ENCODE data around the gene STK39.

Gene STK39

DNA sequence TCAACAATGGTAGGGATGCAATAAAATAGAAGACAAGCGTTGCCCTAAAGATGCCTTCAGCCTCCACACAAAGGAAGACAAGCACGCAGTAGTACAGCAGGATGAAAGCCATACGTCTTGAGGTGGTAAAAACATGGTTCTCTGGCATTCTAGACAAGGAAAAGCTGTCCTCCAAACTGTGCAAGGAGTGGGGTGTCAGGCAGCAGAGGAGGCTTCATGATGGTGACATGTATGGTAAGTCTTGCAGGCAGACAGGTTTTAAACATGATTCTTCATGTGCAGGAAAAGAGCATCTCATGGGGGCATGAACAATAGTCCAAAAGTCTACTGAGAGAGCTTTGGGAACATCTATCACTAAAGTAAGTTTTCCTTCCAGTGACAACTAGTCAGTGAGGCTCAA is 241.8 kb downstream of the STK39 start:
- no peak for DNase-seq (ENCODE audit: low read depth in 3 of 3)

DNA sequence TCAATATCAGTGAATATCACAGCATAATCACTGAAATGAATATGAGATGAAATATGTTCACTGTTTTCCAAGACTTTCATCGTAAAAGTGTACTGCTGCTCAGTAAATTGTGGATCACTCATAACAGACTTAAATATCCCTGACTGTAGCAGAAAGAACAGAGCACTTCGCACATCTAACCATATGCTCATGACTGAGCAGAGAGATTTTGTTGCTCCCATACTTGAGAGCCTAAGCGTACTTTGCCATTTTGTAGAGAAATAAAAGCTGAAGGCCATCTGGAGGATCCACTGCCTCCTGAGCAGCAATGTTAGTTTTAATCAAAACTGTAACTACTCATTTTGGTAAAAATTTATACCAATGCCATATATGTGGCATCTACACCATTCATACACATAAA is 243.5 kb downstream of the STK39 start:
- DNase-seq (ENCODE audit: low read depth in 3 of 3): no peak

DNA sequence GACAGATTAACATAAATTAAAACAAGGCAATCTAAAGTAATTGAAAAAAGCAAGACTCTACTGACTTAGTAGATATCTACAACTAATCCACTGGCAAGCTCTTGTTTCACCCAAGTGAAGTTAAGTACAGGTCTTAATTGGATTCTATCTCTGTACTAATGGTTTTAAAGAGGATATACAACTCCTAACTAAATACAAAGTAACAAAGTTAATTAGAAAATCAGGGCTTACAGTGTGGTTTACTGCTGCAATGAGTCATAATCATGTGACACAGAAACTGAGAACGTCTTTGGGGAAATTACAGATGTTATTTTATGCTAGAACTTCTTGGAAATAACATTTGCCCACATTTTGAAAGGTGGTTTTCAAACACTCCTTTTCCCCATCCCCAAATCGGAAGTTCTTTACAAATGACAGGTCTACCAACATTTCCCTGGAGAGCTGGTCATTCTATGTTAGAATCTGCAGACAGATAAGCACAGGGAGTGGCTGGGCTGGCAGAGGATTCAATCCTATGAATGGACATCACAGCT is 245.3 kb downstream of the STK39 start:
- no peak for DNase-seq (ENCODE audit: low read depth in 3 of 3)

DNA sequence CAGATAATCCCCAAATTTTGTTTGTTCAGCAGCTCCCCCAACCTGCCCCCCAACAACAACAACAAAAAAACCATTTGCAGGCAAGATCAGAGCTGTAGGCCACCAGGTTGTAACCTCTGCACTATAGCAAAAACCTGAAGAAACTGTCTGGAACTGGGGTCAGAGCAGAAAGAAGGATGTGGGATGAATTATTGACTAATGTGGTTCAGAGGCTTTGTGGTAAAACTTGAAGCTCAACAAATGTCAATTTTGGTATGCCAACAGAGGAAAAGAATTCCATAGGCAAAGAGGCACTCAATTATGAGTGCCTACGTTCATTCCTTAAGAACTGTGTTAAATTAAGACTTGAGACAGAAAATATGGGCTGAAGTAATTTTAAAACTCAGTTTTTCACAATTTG is 255.1 kb downstream of the STK39 start:
- no peak for DNase-seq (ENCODE audit: low read depth in 3 of 3)

DNA sequence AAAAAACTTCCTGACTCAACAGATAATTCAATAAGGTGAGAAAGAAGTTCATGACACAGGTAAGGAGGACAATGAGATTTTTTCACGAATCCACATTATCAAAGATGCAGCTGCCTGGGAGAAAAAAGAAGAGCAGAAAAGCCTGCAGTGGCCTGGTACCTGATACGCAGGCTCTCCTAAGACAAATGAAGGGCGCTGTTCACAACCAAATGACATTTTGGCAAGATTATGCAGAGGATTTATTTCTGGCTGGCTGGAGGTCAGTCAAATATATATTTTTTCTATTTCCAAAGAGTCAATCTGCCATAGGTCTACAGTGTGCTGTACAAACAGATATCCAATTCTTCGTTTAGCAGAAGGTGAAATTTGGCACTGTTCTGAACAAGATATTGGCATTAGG is 257.3 kb downstream of the STK39 start:
- DNase-seq (ENCODE audit: low read depth in 3 of 3): no peak

DNA sequence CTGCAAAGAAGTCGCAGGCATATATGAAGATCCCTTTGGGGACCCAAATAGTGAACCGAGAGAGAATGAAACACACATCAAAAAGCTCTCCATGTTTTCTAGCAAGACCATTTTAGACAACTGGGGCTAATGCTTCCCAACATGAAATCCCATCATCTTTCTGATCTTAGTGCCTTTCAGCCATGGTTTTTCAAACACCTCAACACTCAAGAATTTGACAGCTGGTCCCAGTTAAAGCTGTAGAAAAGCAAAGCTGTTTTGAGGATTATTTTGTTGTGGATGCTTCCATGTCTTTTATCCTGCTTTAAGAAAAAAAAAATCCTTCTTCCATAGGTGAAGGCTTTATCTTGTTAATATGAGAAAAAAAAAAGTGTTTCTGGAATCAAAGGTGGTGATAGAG is 259.1 kb downstream of the STK39 start:
- no peak for DNase-seq (ENCODE audit: low read depth in 3 of 3)

DNA sequence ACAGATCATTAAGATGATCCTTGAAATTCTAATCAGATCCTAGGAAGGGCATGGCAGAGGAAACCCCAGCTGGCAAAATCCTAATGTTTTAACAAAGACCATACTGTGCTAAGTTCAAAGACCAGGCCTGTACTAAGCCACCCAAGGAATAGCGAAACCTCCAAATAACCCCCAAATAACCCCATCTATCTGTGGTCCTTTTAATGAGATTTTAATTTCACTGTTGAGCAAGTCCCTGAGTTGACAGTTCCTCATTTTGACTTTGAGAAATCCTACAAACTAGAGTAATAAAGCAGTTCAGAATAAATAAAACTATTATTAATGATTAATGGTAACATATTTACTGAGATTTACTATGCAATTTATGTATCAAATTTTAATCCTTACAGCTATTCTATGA is 259.8 kb downstream of the STK39 start:
- no peak for DNase-seq (ENCODE audit: low read depth in 3 of 3)

DNA sequence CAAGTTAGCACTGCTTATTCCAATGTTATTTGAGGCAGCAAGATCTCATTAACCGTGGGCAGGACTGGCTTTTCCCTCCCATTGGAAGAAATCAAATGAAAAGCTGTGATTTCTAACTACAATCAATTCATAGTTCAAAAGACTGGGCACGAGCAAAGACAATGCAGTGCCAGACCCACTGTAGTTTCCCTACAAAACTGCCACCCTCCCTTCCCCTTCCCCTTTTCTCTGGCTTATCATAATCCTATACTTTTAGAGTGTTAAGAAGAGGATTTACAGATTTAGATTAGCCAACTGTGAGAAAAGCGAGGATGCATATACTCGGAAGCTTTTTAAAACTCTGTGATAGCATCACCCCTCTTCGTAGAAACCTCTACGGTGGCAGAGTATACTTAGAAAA is 260.4 kb downstream of the STK39 start:
- DNase-seq (ENCODE audit: low read depth in 3 of 3): no peak

DNA sequence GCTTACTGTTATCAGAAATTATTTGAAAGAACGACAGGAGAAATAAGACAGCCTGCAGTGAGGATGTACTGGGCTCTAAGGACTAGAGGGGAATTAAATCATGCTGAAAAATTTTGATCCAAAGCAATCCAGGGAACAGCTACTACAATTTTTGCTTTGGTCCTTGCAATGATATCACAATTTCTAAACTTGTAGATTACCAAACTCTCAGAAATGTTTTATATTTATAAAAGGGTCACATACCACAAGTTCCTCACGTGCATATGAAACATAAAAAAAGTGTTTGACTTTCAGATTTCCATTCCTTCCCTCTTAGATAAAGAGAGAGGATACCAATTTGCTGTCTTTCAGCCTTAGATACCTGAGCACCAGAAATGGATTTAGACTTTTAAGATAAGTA is 261.2 kb downstream of the STK39 start:
- DNase-seq (ENCODE audit: low read depth in 3 of 3): no peak

DNA sequence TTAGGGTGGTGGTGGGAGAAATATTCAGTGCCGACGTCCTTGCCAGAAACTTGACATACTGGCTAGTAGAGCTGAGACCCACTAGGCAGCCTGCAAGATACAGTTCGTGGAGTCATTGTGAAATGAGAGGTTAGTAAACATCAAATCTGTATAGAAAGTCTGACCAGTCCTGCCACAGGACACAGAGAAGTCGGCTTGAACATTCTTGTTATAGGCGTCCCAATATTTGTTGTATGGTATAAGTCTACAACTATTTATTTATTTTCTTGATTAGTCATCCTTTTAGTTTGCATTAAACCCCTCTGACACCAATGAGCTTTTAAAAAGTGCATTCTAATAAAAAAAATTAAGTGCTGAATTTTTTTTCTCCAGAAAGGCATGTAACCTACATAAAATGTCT is 265.4 kb downstream of the STK39 start:
- DNase-seq (ENCODE audit: low read depth in 3 of 3): no peak

DNA sequence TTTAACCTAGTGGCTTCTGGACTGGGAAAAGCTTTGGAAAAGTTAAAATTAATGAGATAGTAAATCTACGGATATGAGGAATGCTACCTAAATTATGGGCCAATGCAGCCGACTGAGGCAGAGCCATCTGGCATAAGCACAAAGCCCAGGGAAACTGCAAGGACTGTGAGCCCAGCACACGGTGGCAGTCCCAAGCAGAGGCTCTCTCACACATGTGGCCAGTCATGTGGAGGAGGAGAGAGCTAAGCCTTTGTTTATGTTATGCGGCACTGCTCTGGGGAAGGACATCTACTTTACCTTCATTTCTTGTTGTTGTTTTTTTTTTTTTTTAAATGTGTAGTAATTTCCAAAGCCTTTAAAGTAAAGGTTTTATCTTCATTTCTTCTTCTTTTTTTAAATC is 267.0 kb downstream of the STK39 start:
- no peak for DNase-seq (ENCODE audit: low read depth in 3 of 3)

DNA sequence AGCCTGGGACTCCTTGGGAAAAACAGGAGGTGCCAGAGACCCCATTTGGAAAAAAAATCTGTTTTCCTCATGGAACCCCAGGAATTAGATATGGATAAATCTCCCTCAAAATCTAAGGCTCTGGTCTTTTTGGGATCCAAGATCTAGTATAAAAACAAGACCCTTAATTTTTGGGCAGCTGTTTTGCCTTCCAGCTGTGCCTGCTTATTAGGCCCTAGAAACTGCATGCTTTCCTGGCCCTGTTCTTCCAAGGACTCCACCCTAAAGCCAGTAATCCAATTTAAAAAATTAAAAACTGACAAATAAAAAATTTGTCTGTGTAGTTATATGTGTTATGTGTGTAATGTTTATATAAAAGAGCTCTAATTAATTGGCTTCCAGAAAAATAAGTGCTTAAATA is 274.6 kb downstream of the STK39 start:
- no peak for DNase-seq (ENCODE audit: low read depth in 3 of 3)

DNA sequence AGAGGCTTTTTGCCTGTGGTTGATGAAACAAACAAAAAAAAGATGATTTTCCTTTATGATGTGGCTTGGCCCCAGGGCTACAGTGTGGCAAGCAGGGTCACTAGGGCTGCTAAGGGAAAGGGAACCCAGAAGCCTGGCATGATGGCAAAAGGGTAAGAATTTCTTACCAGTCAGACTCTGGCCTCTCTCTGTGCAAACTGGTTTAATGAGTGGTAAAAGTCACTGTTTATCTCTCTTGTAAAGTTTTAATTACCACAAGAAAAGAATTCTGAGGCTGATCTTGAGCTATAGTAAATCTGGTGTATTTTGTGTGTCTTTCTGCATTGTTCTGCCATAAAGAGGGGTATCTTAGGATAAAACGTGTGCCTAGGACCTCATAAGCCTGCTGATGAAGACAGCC is 275.4 kb downstream of the STK39 start:
- no peak for DNase-seq (ENCODE audit: low read depth in 3 of 3)

DNA sequence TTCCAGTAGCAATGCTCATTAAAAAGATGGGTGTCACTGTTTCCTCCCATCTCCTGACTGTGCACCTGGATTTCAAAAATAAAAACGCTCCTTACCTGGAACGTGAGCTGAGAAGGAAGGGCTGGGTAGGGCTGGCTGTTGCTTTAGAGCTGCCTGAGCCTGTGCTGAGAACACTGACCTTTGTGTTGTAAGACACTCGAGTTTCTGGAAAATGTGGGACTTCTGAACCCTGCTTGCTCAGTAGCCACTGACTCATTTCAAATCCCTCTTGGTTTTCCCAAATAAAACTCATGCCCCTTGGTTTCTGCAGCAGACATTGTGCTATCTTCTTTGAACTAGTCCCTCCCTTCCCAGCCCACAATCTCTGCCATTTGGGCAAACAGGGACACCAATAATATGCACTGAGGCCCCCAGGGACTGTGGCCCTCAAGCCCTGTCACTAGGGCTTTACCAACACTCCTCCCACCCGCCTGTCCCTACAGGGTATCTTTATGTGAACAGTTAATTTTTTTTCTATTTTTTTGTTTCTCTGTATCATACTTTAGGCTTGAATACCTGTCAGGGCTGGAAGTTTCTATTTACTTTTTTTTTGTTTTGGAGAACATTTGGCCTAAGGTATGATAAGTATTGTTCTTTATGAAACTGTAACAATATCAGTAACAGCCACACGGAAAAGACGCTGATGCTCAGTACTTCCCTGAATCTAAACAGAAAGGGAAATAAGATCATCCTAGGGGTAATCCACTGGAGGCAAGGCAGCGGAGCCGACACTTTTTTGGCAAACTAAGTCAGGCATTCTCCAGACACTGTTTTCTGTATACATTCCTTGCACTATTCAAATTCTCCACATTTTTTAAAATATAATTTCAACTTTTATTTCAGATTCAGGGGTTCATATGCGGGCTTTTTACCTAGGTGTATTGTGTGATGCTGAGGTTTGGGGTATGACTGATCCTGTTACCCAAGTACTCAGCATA is 280.2 kb downstream of the STK39 start:
- no peak for DNase-seq (ENCODE audit: low read depth in 3 of 3)

DNA sequence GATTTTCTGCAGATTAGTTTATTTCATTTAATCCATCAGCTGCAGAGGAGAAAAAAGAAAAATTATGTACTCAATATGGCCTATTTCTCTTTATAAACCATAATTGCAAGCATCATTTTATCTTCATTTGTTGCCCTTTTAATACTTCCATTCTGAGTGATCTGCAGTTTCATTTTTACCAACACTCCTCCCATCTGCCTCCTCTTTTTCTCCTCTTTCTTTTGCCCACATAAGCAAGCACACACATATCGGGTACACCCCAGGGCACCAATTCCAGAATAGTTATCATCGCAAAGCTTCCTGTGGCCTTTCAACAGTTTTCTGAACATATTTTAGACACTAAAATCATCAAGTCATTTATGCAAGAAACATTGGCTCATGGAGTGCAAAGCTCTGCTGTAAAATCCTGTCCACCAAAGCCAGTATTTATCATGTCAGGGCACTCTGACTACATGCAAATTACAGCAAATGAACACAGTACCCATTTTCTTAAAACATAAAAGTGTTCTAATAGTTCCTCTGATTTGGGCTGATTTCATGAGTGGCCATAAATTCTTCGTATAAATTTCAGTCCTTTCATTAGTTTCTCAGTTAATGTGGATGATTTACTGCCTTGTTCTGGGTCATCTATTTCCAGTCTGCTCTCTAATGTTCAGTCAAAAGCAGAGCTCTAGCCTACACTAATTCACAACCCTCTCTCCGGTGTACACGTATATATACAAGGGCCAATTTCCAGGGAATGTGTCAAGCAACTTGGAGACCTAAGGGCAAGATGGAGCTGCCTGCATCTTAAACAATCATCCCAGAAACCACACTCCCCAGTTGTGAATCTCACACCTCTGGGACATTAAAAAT is 281.3 kb downstream of the STK39 start:
- no peak for DNase-seq (ENCODE audit: low read depth in 3 of 3)

DNA sequence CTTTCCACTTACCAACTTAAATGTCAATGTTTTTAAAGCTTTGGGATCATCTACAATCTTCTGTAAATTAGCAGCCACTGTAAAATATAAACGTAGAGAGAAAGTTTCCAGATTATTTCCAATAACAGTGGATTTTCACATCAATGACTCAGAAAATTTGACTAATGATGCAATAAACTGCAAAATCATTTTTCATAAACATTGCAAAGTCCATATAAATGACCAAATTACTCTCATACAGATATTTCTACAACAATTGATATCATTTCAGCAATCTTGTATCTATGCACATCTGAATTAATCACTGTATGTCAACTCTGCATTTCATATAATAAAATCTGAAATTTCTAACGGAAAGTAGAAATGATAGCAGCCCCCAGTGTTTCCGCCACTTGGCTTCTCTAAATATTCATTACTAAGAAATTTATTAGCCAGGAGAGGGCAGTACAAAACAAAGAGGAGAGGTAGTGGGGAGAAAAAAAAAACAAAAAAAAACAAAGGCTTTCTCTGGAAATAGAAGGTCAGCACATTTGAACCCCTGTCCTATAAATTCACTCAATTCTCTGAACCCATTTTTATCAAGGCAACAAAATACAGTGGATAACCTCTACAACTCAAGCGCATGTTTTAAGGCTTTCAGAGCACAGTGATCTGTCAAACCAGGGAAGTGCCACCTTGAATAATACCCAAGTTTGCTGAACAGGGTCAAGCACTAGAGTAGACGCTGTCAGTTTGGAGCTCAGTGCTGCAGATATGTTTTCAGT is 282.6 kb downstream of the STK39 start:
- DNase-seq (ENCODE audit: low read depth in 3 of 3): no peak

DNA sequence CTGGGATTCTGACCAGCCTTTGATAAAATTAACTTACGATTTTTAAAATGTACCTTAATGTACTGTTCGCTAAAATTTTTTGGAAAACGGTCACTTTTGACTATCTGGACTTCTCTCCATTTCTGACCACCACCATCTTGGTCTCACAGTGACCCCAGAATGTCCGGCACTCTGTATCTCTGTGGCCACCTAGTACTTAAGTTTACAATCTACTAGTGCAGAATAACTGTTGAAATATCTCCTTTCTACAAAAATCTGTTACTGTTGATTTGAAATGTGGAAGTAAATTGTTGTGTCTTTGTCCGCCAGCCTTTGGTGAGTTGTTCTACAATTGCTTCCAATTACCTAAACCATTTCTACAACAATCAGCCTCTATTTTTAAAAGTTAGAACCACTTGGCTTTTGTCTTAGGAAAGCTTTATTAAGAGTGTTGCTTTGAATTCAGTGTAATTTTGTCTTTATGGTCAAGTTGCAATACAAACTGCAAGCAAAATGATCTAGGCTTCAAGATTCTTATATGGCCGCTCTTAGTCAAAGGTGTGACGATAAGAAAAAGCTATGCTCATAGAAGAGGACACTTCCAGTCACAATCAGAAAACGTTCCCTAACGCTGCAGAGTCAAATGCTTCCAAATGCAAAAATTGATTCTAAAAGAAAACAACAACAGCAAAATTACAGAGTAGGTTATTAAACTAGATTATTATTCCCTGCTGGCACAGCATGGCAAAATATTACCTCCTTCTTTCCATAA is 283.3 kb downstream of the STK39 start:
- DNase-seq (ENCODE audit: low read depth in 3 of 3): no peak

DNA sequence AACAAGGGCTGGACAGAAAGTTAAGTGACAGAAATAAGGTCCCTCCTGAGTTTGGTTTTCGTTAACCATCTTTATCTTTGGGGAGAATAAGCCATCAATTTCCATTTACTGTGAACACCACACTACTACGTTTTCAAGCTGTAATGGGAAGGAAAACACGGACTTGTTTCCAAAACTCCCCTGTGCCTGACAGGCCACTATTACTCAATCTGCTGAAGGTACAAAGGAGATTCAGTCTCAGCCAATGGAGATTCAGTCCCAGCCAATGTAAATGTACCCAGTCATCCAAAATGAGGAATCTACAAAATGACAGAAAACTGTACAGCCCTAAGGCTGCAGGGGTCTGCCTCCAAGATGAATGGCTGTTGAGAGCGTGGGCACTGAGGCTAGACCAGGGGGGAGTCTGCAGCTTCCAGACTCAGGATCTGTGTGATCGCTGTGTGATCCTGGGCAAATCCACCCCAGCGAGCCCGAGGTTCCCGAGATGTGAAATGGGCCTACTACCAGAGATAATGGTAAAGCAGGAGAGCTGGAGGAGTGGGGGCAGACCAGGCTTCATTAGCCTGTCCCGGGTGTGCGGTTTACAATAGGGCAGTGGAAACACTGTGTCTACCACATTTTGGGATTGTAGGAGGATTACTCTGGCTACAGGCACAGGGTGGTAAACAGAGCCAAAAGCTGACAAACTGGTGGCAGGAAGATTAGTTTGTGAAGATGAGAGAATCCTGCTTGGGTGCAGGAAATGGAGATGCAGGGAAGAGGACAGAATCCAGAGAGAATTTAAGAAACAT is 284.8 kb downstream of the STK39 start:
- no peak for DNase-seq (ENCODE audit: low read depth in 3 of 3)

DNA sequence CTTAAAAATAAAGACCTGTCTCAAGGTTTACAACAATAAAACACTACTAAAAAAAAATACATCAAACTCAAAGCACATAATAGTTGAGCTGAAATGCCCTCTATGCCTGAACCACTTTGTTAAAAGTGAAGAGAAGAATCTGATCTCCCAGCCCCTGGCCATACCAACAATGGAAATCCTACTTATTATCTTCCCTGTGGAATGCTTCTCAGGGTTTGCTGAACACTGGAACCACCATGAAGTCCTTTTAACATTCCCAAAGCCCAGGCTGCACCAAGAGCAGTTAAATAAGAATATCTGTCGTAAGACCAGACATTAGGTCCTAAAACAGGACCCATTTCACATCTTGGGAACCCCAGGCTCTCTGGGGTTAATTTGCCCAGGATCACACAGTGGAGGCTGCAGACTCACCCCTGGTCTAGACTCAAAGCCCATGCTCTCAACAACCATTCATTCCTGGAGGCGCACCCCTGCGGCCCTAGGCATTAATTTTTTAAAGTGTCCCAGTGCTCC is 285.8 kb downstream of the STK39 start:
- no peak for DNase-seq (ENCODE audit: low read depth in 3 of 3)

DNA sequence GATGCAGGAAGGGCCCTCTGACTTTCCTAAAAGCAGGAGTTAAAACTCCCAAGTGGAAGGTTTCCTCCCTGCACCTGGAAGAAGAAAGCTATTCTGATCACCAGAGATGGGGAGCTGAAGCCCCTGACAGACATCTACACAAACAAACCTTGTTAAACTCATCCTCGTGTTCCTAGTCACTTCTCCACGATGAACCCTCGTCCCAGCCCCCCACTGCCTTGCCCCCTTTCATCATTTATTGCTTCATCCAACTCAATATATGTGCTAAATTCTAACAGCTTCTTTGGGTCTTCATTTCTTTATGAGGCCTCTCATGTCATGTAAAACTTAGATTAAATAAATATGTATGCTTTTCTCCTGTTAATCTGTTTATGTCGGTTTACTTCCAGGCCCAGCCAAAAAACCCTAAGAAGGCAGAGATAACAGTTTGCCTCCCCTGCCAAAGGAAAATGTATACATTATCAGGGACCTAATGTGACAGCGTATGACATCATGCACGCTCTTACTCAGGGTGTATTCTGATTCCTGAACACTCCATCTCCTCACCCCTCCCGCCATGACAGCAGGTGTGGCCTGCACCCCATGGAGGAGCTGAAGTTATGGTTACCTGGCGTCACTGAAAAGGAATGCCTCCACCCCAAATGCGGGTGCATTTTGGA is 287.2 kb downstream of the STK39 start:
- DNase-seq (ENCODE audit: low read depth in 3 of 3): no peak

Data from stimulated activated CD4-positive, alpha-beta T cell treated with anti-CD3 and anti-CD28 coated beads, TNF-alpha, amount 100 ng/mL, for 4 hours (primary cell).